ENCODE results near the gene TP53TG5.

DNA sequence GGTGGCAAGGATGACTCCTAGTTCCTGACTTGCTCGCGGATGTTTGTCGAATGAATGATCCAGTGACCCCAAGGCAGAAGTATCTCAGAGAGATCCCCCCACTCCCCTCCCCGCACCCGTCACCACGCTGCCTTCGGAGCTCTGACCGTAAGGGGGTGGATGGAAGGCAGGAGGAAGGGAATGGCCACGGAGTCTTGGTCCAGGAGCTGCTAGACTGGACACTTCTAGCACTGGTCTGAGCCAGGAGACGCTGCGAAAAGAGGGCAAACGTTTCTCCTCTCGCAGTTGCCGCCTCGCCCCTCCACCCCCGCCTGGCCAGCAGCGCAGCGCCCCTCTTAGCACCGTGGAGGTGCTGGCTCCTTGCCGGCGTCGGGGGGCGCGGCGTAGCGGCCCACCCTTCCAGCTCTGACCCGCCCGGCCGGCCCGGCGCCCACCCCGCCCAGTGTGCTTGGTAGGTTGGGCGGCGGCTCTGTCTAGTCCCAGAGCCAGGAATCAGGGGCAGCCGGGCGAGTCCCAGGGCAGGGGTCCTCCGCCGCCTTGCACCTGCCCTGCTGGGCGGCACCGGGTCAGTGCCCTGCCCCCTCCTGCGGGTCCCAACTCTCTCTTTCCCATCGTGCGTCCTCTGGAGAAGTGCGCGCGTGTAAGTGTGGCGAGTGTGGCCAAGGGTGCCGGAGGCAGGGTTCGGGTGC, 27.6 kb upstream of the TP53TG5 start:
- TF ChIP-seq, protein P1, sequence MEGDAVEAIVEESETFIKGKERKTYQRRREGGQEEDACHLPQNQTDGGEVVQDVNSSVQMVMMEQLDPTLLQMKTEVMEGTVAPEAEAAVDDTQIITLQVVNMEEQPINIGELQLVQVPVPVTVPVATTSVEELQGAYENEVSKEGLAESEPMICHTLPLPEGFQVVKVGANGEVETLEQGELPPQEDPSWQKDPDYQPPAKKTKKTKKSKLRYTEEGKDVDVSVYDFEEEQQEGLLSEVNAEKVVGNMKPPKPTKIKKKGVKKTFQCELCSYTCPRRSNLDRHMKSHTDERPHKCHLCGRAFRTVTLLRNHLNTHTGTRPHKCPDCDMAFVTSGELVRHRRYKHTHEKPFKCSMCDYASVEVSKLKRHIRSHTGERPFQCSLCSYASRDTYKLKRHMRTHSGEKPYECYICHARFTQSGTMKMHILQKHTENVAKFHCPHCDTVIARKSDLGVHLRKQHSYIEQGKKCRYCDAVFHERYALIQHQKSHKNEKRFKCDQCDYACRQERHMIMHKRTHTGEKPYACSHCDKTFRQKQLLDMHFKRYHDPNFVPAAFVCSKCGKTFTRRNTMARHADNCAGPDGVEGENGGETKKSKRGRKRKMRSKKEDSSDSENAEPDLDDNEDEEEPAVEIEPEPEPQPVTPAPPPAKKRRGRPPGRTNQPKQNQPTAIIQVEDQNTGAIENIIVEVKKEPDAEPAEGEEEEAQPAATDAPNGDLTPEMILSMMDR (IDR thresholded peaks at IDR 0.05) = no peak
- TF ChIP-seq POLR2A (IDR thresholded peaks at IDR 0.05) = no peak
